Kidney epithelial cell (primary cell): Measurements from ENCODE around the gene TBC1D22B. TPM values are rescaled to one million over a fixed set of nuclear protein-coding genes. Genes with fewer than 3 reads are reported as not detected.

Source experiments
- DNase-seq: peaks from one replicate; pipeline ENCODE4 v3.0.0-alpha.2; 2010; ENCODE audit warnings: low read depth
- H3K27me3 ChIP-seq: 2 replicates; pipeline ENCODE4 v1.6.0; 2011; ENCODE audit warnings: low read length; ENCODE audit not compliant: control insufficient read depth, insufficient read depth
- H3K36me3 ChIP-seq: 2 replicates; pipeline ENCODE4 v1.5.1; 2011; ENCODE audit warnings: low read length; ENCODE audit not compliant: control insufficient read depth, insufficient read depth
- H3K4me3 ChIP-seq: 2 replicates; pipeline ENCODE4 v1.5.1; 2011; ENCODE audit warnings: low read depth, mild to moderate bottlenecking, control low read depth, low read length
- total RNA-seq: library from RNA; depleted of rRNA; stranded (reverse); fragments of >200 nt; gene quantifications from 2 replicates; pipeline ENCODE4 v1.2.3, GENCODE V29; 2015
- TF ChIP-seq, protein P1 (sequence below): IDR thresholded peaks from 2 replicates; pipeline ENCODE4 v1.5.1; 2011; ENCODE audit warnings: mild to moderate bottlenecking, moderate library complexity, low read length, control low read depth, inconsistent platforms; ENCODE audit not compliant: insufficient read depth, poor library complexity, severe bottlenecking

TBC1D22B gene
- total RNA-seq, 1 donor from 2014 or later = 12.7 TPM

DNA sequence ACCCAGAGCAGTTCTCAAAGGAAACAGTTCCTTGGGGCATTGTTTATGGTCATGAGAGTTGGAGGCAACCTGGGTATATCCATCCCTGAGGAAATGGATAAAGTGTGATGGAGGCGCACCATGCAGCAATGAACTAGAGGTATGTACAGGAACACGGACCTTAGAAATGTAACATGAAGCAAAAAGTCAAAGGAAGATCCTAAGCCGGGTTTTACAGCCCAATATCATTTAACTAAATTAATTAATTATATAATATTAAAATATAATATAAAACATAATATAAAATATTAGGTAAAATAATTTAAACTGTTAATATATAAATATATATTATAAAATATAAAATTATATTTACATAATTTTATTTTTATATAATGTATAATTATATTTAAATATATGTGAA lies 52.1 kb downstream of the TBC1D22B start:
- no peak for DNase-seq
- Histone ChIP-seq H3K36me3 (no peaks in the 10 kb centered on the region), H3K27me3 (no peaks in the 10 kb centered on the region), H3K4me3 (no peak overlapping the region)
- TF ChIP-seq, protein P1, sequence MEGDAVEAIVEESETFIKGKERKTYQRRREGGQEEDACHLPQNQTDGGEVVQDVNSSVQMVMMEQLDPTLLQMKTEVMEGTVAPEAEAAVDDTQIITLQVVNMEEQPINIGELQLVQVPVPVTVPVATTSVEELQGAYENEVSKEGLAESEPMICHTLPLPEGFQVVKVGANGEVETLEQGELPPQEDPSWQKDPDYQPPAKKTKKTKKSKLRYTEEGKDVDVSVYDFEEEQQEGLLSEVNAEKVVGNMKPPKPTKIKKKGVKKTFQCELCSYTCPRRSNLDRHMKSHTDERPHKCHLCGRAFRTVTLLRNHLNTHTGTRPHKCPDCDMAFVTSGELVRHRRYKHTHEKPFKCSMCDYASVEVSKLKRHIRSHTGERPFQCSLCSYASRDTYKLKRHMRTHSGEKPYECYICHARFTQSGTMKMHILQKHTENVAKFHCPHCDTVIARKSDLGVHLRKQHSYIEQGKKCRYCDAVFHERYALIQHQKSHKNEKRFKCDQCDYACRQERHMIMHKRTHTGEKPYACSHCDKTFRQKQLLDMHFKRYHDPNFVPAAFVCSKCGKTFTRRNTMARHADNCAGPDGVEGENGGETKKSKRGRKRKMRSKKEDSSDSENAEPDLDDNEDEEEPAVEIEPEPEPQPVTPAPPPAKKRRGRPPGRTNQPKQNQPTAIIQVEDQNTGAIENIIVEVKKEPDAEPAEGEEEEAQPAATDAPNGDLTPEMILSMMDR = no peak

DNA sequence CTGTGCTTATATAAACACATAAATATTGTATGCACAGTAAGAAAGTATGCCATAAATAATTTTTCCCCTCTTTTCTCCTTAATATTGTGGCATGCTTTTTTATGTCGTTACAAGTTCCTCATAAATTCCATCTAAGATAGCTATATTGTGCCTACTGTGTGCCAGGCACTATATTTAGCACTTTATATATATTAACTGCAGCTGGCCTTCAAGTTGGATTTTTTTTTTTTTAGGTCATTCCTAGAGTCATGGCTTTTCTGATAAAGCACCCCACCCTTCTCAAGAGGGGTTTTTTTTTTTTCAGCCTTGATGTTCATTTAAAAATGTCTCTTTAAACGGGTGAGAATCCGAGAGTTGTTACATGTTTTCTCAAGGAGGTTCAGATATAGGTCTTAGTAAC lies 53.4 kb downstream of the TBC1D22B start:
- no peak for DNase-seq
- TF ChIP-seq, protein P1 = no peak
- Histone ChIP-seq H3K27me3 (no peaks in the 10 kb centered on the region), H3K4me3 (no peak overlapping the region), H3K36me3 (no peaks in the 10 kb centered on the region)

- DNase-seq = no peak
- Histone ChIP-seq H3K4me3 (no peak overlapping the region), H3K36me3 (no peaks in the 10 kb centered on the region), H3K27me3 (no peaks in the 10 kb centered on the region)
- TF ChIP-seq, protein P1 = no peak
Observed at GRCh38 chr6:37311741-37312473, 54.3 kb downstream of the TBC1D22B start.

DNA sequence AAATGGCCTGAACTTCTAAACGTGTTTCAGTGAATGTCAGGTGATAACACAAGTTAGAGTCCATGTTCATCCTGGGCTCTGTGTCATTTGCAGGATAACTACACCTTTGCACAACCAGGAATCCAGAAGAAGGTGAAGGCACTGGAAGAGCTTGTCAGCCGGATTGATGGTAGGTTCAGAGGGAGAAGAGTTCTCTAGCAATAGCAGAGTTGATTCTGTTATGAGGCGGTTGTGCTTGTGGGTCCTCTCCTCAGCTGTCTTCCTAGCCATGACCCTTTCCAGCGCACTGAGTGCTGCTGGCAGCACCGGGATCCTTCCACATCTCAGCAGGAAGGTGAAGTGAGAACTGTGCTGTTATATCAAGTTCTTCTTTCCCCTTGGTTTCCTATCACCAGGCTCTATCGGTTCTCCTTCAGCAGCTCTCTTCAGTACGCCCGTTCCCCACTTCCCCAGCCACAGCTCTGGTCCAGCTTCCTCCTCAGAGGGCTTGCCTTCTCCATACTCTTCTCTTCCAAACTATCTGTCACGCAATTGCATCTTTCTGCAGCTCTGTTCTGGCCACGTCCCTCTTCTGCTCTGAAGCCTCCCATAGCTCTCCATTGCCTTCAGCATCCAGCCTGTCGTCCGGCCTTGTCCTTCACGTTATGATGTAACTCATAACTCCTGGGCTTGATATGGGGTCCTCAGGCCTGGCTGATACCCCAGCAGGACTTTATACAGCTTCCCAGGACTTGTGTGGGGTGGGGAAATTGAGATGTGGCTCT lies 56.3 kb downstream of the TBC1D22B start:
- Histone ChIP-seq H3K4me3 (no peak overlapping the region), H3K36me3 (peaks cover 5% of the 10 kb centered on the region), H3K27me3 (no peaks in the 10 kb centered on the region)
- TF ChIP-seq, protein P1 = no peak
- no peak for DNase-seq

- TF ChIP-seq, protein P1 = peak; percentile 78
- H3K27me3 ChIP-seq = no peaks in the 10 kb centered on the region
- H3K36me3 ChIP-seq = peaks cover 5% of the 10 kb centered on the region
- H3K4me3 ChIP-seq = no peak overlapping the region
- no peak for DNase-seq
Observed at GRCh38 chr6:37314487-37315156, 57.0 kb downstream of the TBC1D22B start.
